Measurements from ENCODE around the gene MAPKAP1. TPM values are rescaled to one million over a fixed set of nuclear protein-coding genes. Genes with fewer than 3 reads are reported as not detected.

The MAPKAP1 gene
- total and polyA plus RNA-seq, 9 of the 15 experiments (the other 6 are each of a cell fraction or from before 2014, with no cell fraction given): 2.6 to 82.1 (median 61.1) TPM

DNA sequence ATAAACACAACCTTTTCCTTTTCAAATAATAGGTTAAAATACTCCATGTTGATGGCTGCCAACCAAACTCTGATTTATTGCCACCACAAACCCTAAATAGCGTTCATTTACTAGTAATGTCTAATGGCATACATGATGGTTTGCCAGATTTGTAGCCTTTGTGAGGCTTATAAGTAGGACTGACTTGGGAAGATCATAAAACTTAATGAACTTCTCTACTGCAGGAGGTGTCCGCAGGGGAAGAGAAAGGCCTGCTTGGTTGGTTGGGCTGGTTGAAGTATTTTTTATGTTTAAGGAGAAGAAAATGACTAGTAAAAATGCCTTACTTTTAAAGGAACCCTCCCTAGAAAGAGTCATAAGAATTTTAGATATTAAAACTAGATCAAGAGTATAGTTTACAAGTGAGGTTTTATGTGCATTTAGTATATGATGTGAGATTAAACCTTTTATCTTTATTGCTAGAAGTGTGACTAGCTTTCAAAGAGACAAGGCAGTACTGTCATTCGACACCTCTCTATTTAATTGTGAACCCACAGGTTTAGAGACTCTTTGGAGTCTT is 45.1 kb upstream of the MAPKAP1 start (continued):
- TF ChIP-seq MTA1 (IDR thresholded peaks at IDR 0.05; ENCODE audit: borderline replicate concordance): no peak
- TF ChIP-seq, protein P1, sequence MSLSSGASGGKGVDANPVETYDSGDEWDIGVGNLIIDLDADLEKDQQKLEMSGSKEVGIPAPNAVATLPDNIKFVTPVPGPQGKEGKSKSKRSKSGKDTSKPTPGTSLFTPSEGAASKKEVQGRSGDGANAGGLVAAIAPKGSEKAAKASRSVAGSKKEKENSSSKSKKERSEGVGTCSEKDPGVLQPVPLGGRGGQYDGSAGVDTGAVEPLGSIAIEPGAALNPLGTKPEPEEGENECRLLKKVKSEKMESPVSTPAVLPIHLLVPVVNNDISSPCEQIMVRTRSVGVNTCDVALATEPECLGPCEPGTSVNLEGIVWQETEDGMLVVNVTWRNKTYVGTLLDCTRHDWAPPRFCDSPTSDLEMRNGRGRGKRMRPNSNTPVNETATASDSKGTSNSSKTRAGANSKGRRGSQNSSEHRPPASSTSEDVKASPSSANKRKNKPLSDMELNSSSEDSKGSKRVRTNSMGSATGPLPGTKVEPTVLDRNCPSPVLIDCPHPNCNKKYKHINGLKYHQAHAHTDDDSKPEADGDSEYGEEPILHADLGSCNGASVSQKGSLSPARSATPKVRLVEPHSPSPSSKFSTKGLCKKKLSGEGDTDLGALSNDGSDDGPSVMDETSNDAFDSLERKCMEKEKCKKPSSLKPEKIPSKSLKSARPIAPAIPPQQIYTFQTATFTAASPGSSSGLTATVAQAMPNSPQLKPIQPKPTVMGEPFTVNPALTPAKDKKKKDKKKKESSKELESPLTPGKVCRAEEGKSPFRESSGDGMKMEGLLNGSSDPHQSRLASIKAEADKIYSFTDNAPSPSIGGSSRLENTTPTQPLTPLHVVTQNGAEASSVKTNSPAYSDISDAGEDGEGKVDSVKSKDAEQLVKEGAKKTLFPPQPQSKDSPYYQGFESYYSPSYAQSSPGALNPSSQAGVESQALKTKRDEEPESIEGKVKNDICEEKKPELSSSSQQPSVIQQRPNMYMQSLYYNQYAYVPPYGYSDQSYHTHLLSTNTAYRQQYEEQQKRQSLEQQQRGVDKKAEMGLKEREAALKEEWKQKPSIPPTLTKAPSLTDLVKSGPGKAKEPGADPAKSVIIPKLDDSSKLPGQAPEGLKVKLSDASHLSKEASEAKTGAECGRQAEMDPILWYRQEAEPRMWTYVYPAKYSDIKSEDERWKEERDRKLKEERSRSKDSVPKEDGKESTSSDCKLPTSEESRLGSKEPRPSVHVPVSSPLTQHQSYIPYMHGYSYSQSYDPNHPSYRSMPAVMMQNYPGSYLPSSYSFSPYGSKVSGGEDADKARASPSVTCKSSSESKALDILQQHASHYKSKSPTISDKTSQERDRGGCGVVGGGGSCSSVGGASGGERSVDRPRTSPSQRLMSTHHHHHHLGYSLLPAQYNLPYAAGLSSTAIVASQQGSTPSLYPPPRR (CRISPR knock-in tag; IDR thresholded peaks at IDR 0.05; ENCODE audit: borderline replicate concordance): no peak
- TF ChIP-seq ZNF57 (CRISPR knock-in tag; IDR thresholded peaks at IDR 0.05): no peak
- TF ChIP-seq HDGF (IDR thresholded peaks at IDR 0.05): no peak
- TF ChIP-seq SIX5 (IDR thresholded peaks at IDR 0.05; ENCODE audit: borderline replicate concordance in 1 of 2, insufficient read depth in 1 of 2, low read depth in 1 of 2, low read length in 2 of 2): no peak
- no peak for TF ChIP-seq NELFE (IDR thresholded peaks at IDR 0.05; ENCODE audit: insufficient read depth, insufficient read length)
- TF ChIP-seq NUFIP1 (IDR thresholded peaks at IDR 0.05; ENCODE audit: partially characterized antibody): no peak
- TF ChIP-seq ZNF778 (CRISPR knock-in tag; IDR thresholded peaks at IDR 0.05): no peak

All from K562 (cell line).